Left ventricle myocardium inferior (tissue), 1 donor: ENCODE measurements around the gene HIGD2B. TPM values are rescaled to one million over a fixed set of nuclear protein-coding genes. Genes with fewer than 3 reads are reported as not detected.
"Not testable (repeated sequence)": the region's sequence is repeated elsewhere in the genome, so short reads cannot be mapped to it uniquely, and the experiment has no call there.

Experiments
- DNase-seq: peaks from one replicate; pipeline ENCODE4 v3.0.0-alpha.2; 2020
- H3K27ac ChIP-seq: fragments of 200-600 bp; replicated peaks from 2 replicates; pipeline ENCODE4 v1.8.0; 2021
- H3K27me3 ChIP-seq: fragments of 200-600 bp; 2 replicates; pipeline ENCODE4 v1.8.0; 2021; ENCODE audit warnings: low read depth
- H3K36me3 ChIP-seq: fragments of 200-600 bp; 2 replicates; pipeline ENCODE4 v1.8.0; 2021
- H3K4me1 ChIP-seq: fragments of 200-600 bp; 2 replicates; pipeline ENCODE4 v1.8.0; 2021
- H3K4me3 ChIP-seq: fragments of 200-600 bp; 2 replicates; pipeline ENCODE4 v1.8.0; 2021; ENCODE audit warnings: mild to moderate bottlenecking, moderate library complexity
- H3K9me3 ChIP-seq: fragments of 200-600 bp; replicated peaks from 2 replicates; pipeline ENCODE4 v1.8.0; 2021
- CTCF ChIP-seq: fragments of 200-600 bp; IDR thresholded peaks from 2 replicates; pipeline ENCODE4 v1.8.0; 2021; ENCODE audit warnings: antibody characterized with exemption, mild to moderate bottlenecking, borderline replicate concordance
- intact Hi-C: fragments of 100-400 bp; cut with micrococcal nuclease; formaldehyde crosslinking; loops from one replicate; pipeline ENCODE4 v1.11.0; 2022
- total RNA-seq: library from RNA; stranded (reverse); fragmentation: NEBNext Ultra II Directional; extraction: Animal tissue kit (Norgen Biotek cat#: 25700); gene quantifications from one replicate; pipeline ENCODE4 v1.2.1, GENCODE V29; 2021
- donor health status: DM: no; HTN: yes; CAD: no; lungs with severe emphysema.

Gene HIGD2B
- total RNA-seq, 1 donor from 2014 or later = not detected

- H3K9me3 ChIP-seq, H3K36me3 ChIP-seq, intact Hi-C loops, H3K4me1 ChIP-seq, H3K27me3 ChIP-seq: not testable (repeated sequence)
- DNase-seq = peak; percentile 79
- Histone ChIP-seq H3K27ac (peak overlapping the region; percentile 63), H3K4me3 (peak overlapping the region; percentile 58)
These were observed 49.3 kb downstream of the HIGD2B start for GRCh38 chr15:72636519-72637282.

GRCh38 chr15:72629068-72629570 lies 56.9 kb downstream of the HIGD2B start:
- H3K27ac ChIP-seq, intact Hi-C loops, H3K27me3 ChIP-seq, H3K4me3 ChIP-seq, DNase-seq, H3K36me3 ChIP-seq, H3K9me3 ChIP-seq, H3K4me1 ChIP-seq: not testable (repeated sequence)

- DNase-seq, H3K36me3 ChIP-seq, H3K27me3 ChIP-seq, H3K4me3 ChIP-seq, H3K27ac ChIP-seq, H3K9me3 ChIP-seq, H3K4me1 ChIP-seq, intact Hi-C loops: not testable (repeated sequence)
- peak; percentile 19 for TF ChIP-seq CTCF
These were observed 57.5 kb downstream of the HIGD2B start for GRCh38 chr15:72628249-72629067.

DNA sequence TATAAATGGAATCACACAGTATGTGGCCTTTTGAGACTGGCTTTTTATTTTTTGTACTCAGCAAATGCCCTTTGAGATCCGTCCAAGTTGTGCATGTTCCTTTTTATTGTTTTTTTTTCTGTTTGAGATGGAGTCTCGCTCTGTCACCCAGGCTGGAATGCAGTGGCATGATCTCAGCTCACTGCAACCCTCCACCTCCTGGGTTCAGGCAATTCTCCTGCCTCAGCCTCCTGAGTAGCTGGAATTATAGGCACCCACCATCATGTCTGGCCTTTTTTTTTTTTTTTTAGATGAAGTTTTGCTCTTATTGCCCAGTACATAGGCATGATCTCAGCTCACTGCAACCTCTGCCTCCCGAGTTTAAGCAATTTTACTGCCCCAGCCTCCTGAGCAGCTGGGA lies 59.8 kb downstream of the HIGD2B start:
- H3K4me3 ChIP-seq, intact Hi-C loops, H3K27me3 ChIP-seq, H3K27ac ChIP-seq, H3K36me3 ChIP-seq, H3K9me3 ChIP-seq, DNase-seq, H3K4me1 ChIP-seq: not testable (repeated sequence)

Other genes with a start within 250 kb of the HIGD2B start
- 179 TPM for gene ARIH1, start 211.9 kb downstream of the HIGD2B start, total RNA-seq
- not detected for gene GOLGA6B, start 31.5 kb downstream of the HIGD2B start, total RNA-seq
- 11.8 TPM for gene BBS4, start within 50 bp of the HIGD2B start, total RNA-seq
- gene ADPGK, start 97.6 kb upstream of the HIGD2B start, total RNA-seq = 9.1 TPM